ENCODE results near the gene TNFSF13B. TPM values are rescaled to one million over a fixed set of nuclear protein-coding genes. Genes with fewer than 3 reads are reported as not detected.

The TNFSF13B gene
- total and polyA plus RNA-seq, 2 donors from 2014 or later = 1.1 to 5.3 TPM

- DNase-seq (no peak), FAIRE-seq (no peak)
- H3K4me3 ChIP-seq (ENCODE audit: low read length in 3 of 3) = no peak overlapping the region
- TF ChIP-seq CTCF (IDR thresholded peaks at IDR 0.05; ENCODE audit: borderline replicate concordance, extremely low read depth, insufficient read depth) = no peak
- no peaks in the 10 kb centered on the region for H3K27me3 ChIP-seq (ENCODE audit: control insufficient read depth, insufficient read depth, low read length)
- intact Hi-C loops (cut with DNase I) = no loop called here
- H3K4me1 ChIP-seq (ENCODE audit: control insufficient read depth in 2 of 3, insufficient read depth in 2 of 3, low read depth in 1 of 3, low read length in 3 of 3) = no peaks in the 10 kb centered on the region
- H3K9me3 ChIP-seq (ENCODE audit: control insufficient read depth in 2 of 3, insufficient read depth in 1 of 3, low read length in 3 of 3) = no peaks in the 10 kb centered on the region
- H3K9ac ChIP-seq (ENCODE audit: low read length in 3 of 3) = no peak overlapping the region
- no peaks in the 10 kb centered on the region for H3K36me3 ChIP-seq (ENCODE audit: control insufficient read depth in 2 of 3, insufficient read depth in 3 of 3, low read length in 3 of 3)
- no peak overlapping the region for H3K27ac ChIP-seq (ENCODE audit: low read depth in 2 of 2, low read length in 2 of 2)
Measured at GRCh38 chr13:108281901-108282300, 12.4 kb downstream of the TNFSF13B start.

- Histone ChIP-seq H3K9ac (ENCODE audit: low read length in 3 of 3) (no peak overlapping the region), H3K4me3 (ENCODE audit: low read length in 3 of 3) (no peak overlapping the region), H3K36me3 (ENCODE audit: control insufficient read depth in 2 of 3, insufficient read depth in 3 of 3, low read length in 3 of 3) (no peaks in the 10 kb centered on the region), H3K27me3 (ENCODE audit: control insufficient read depth, insufficient read depth, low read length) (no peaks in the 10 kb centered on the region), H3K27ac (ENCODE audit: low read depth in 2 of 2, low read length in 2 of 2) (no peak overlapping the region), H3K4me1 (ENCODE audit: control insufficient read depth in 2 of 3, insufficient read depth in 2 of 3, low read depth in 1 of 3, low read length in 3 of 3) (no peaks in the 10 kb centered on the region), H3K9me3 (ENCODE audit: control insufficient read depth in 2 of 3, insufficient read depth in 1 of 3, low read length in 3 of 3) (no peaks in the 10 kb centered on the region)
- intact Hi-C loops (cut with DNase I) = no loop called here
- no peak for FAIRE-seq
- TF ChIP-seq CTCF (IDR thresholded peaks at IDR 0.05; ENCODE audit: borderline replicate concordance, extremely low read depth, insufficient read depth) = no peak
- DNase-seq = no peak
Measured at GRCh38 chr13:108283110-108283509, 13.6 kb downstream of the TNFSF13B start.

GRCh38 chr13:108288741-108289140 is 19.2 kb downstream of the TNFSF13B start:
- H3K9ac ChIP-seq (ENCODE audit: low read length in 3 of 3) = no peak overlapping the region
- H3K27me3 ChIP-seq (ENCODE audit: control insufficient read depth, insufficient read depth, low read length) = no peaks in the 10 kb centered on the region
- H3K9me3 ChIP-seq (ENCODE audit: control insufficient read depth in 2 of 3, insufficient read depth in 1 of 3, low read length in 3 of 3) = no peaks in the 10 kb centered on the region
- no peak for DNase-seq
- H3K4me3 ChIP-seq (ENCODE audit: low read length in 3 of 3) = no peak overlapping the region
- FAIRE-seq = no peak
- H3K27ac ChIP-seq (ENCODE audit: low read depth in 2 of 2, low read length in 2 of 2) = no peak overlapping the region
- TF ChIP-seq CTCF (IDR thresholded peaks at IDR 0.05; ENCODE audit: borderline replicate concordance, extremely low read depth, insufficient read depth) = no peak
- no peaks in the 10 kb centered on the region for H3K4me1 ChIP-seq (ENCODE audit: control insufficient read depth in 2 of 3, insufficient read depth in 2 of 3, low read depth in 1 of 3, low read length in 3 of 3)
- intact Hi-C loops (cut with DNase I) = no loop called here
- H3K36me3 ChIP-seq (ENCODE audit: control insufficient read depth in 2 of 3, insufficient read depth in 3 of 3, low read length in 3 of 3) = no peaks in the 10 kb centered on the region

GRCh38 chr13:108289819-108290218 is 20.3 kb downstream of the TNFSF13B start:
- Histone ChIP-seq H3K4me1 (ENCODE audit: control insufficient read depth in 2 of 3, insufficient read depth in 2 of 3, low read depth in 1 of 3, low read length in 3 of 3) (no peaks in the 10 kb centered on the region), H3K9me3 (ENCODE audit: control insufficient read depth in 2 of 3, insufficient read depth in 1 of 3, low read length in 3 of 3) (no peaks in the 10 kb centered on the region), H3K36me3 (ENCODE audit: control insufficient read depth in 2 of 3, insufficient read depth in 3 of 3, low read length in 3 of 3) (no peaks in the 10 kb centered on the region), H3K27ac (ENCODE audit: low read depth in 2 of 2, low read length in 2 of 2) (no peak overlapping the region), H3K27me3 (ENCODE audit: control insufficient read depth, insufficient read depth, low read length) (no peaks in the 10 kb centered on the region), H3K4me3 (ENCODE audit: low read length in 3 of 3) (no peak overlapping the region), H3K9ac (ENCODE audit: low read length in 3 of 3) (no peak overlapping the region)
- intact Hi-C loops (cut with DNase I) = no loop called here
- TF ChIP-seq CTCF (IDR thresholded peaks at IDR 0.05; ENCODE audit: borderline replicate concordance, extremely low read depth, insufficient read depth) = no peak
- DNase-seq = no peak
- no peak for FAIRE-seq
